Ishikawa (cell line): Measurements from ENCODE around the gene KLHL5.

ENCODE experiments used
- CREB1 ChIP-seq: IDR thresholded peaks from 2 replicates; pipeline ENCODE4 v1.6.1; 2012; ENCODE audit warnings: low read depth
- EGR1 ChIP-seq: IDR thresholded peaks from 2 replicates; pipeline ENCODE4 v1.6.1; 2012
- EP300 ChIP-seq: IDR thresholded peaks from 2 replicates; pipeline ENCODE4 v1.6.1; 2012; ENCODE audit warnings: borderline replicate concordance
- MAX ChIP-seq: IDR thresholded peaks from 2 replicates; pipeline ENCODE4 v1.6.1; 2012
- RAD21 ChIP-seq: IDR thresholded peaks from 2 replicates; pipeline ENCODE4 v1.6.1; 2012; ENCODE audit warnings: low read depth
- REST ChIP-seq: IDR thresholded peaks from 2 replicates; pipeline ENCODE4 v1.6.1; 2012; ENCODE audit warnings: low read depth, mild to moderate bottlenecking
- TAF1 ChIP-seq: IDR thresholded peaks from 2 replicates; pipeline ENCODE4 v1.6.1; 2012; ENCODE audit warnings: low read depth, mild to moderate bottlenecking
- TCF12 ChIP-seq: IDR thresholded peaks from 2 replicates; pipeline ENCODE4 v1.6.1; 2012; ENCODE audit warnings: low read depth

GRCh38 chr4:39062770-39063097 is 702 bp downstream of the KLHL5 start:
- TF ChIP-seq REST (no peak), RAD21 (no peak), TAF1 (no peak), EGR1 (no peak), MAX (no peak), EP300 (no peak), TCF12 (no peak), CREB1 (no peak)
